ENCODE measurements around the gene PTRHD1. TPM values are rescaled to one million over a fixed set of nuclear protein-coding genes. Genes with fewer than 3 reads are reported as not detected.

Gene PTRHD1
- total RNA-seq, 2 donors from 2014 or later = 45.0 to 48.3 TPM

DNA sequence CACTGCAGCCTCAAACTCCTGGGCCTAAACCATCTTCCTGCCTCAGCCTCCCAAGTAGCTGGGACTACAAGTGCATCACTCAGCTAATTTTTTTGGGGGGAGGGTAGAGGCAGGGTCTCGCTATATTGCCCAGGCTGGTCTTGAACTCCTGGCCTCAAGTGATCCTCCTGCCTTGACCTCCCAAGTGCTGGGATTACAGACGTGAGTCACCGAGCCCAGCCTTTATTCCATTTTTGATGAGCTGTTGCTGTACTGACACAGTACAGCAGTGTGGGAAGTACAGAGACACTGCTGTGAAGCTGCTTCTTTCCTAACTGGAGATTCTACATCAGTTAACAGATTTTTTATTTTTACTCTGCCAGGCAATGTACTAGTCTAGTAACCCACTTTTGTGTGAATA, 18.8 kb downstream of the PTRHD1 start:
- intact Hi-C loops (cut with DNase I, micrococcal nuclease) = no loop called here
- no peak for ATAC-seq
- DNase-seq = no peak

DNA sequence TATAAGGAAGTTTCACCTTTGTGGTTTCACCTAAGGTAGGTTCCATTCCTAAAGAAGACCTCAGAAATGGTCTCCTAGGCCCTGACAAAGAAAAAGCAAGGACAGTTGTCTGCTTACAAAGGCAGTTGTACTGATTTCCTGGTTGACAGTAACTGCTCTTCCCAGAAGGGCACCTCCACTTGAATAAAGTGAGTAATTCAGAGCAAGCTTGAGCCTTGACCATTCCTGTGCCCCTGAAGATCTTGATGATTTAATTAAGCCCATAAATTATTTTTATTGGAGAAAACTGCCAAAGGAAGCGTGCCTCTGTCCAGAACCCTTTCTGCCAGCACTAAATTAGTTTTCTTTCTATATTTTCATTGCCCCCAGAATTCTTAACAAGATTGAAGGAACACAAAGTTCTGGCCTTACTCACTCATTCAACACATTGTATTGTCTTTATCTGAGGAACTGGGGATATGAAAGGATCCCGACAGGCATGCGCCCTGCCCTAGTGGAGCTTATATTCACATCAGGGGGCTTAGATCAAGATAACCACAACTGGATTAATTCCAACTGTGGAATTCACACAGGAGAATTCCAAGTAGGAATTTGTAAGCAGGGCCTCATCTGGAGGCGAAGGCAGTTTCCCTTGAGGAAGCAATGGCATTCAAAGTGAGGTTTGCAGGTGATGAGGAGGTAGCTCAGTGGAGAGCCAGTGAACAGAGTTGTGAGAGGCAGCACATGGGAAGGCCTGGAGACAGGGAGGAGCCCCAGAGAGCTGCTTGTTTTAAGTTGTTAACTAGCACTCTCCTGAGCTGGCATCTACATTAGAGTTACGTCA, 21.2 kb downstream of the PTRHD1 start:
- ATAC-seq (no peak), DNase-seq (no peak)
- intact Hi-C loops (cut with DNase I, micrococcal nuclease) = no loop called here

DNA sequence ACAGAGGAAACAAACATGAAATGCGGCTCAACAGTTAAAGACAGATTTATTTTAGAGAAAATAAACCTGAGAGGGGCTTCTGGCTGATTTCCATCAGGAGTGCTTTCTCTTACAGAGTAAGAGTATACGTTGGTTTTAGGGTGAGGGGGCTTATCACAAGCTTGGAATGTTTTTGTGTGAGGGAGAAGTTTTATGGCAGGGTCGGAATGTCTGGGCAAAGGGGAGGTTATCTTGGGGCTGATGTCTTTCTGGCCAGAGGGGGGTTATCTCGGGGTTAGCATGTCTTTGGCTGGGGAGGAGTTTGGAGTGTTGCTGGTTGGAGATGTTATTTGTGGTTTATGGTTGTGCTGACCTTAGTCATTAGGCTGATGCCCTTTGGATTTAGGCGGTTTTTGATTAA, 22.1 kb downstream of the PTRHD1 start:
- intact Hi-C loops (cut with DNase I, micrococcal nuclease) = no loop called here
- ATAC-seq (no peak), DNase-seq (no peak)

DNA sequence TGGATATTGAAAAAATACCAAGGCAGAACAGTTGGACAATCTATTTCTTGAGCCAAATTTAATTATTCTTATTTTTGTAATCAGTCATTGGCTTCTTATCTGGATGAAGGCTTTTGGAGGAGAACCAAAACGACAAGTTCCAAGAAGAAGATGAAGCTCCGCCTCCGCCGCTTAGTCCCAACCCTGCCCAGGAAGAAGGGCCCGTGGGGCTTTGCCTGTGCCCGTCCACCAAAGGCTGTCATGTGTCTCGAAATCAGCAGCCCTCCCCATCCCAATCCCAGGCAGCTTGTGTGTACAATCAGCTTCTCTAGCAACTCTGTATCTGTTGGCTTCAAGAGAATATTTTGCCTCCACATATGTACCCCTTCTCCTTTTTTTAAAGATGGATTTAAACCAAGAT, 24.6 kb downstream of the PTRHD1 start:
- ATAC-seq (no peak), DNase-seq (no peak)
- intact Hi-C loops (cut with DNase I, micrococcal nuclease) = no loop called here

DNA sequence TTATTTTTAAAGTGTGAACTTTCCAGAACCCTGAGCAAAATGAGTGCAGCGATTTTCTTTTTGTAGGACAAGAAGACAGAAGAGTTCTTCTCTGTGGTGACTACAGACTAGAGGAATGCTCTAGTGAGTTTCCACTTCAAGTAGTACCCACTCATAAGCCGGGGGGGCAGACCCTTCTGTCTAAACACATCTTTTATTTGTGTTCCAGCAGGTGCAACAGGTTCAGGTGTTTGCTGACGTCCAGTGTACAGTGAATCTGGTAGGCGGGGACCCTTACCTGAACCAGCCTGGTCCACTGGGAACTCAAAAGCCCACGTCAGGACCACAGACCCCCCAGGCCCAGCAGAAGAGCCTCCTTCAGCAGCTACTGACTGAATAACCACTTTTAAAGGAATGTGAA, 25.2 kb downstream of the PTRHD1 start:
- intact Hi-C loops (cut with DNase I, micrococcal nuclease) = no loop called here
- no peak for ATAC-seq
- no peak for DNase-seq

DNA sequence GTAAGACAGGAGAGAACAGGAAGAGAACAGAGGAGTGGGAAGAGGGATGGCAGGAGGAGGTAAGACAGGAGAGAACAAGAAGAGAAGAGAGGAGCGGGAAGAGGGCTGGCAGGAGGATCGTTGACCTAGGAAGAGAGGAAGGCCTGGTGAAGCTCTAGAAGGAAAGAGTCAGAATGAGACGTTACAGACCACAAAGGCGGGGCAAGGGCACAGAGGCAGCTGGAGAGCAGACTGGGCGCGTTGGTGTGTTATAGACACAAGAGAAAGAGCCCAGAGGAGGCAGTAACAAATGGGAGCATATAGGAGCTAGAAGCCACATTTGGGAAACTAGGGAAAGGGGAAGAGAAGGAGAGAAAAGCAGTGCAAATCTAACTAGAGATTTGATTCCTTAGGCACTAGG, 26.6 kb downstream of the PTRHD1 start:
- intact Hi-C loops (cut with DNase I, micrococcal nuclease) = no loop called here
- no peak for DNase-seq
- ATAC-seq = peak; percentile 56

DNA sequence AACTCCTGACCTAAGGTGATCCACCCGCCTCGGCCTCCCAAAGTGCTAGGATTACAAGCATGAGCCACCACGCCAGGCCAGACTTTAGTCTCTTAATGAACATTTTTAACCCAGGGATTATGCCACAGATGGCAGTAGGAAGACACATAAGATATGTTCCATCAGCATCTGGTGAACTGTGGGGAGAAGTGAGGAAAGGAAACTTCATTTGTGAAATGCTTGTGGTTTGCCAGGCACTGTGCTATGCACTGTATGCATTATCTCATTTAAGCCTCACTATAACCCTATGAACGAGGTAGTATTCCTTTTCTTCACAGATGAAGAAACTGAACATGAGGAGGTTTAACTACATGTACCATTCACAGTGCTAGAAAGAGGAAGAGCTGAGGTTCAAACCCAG, 29.3 kb downstream of the PTRHD1 start:
- intact Hi-C loops (cut with DNase I, micrococcal nuclease) = no loop called here
- DNase-seq (no peak), ATAC-seq (no peak)

DNA sequence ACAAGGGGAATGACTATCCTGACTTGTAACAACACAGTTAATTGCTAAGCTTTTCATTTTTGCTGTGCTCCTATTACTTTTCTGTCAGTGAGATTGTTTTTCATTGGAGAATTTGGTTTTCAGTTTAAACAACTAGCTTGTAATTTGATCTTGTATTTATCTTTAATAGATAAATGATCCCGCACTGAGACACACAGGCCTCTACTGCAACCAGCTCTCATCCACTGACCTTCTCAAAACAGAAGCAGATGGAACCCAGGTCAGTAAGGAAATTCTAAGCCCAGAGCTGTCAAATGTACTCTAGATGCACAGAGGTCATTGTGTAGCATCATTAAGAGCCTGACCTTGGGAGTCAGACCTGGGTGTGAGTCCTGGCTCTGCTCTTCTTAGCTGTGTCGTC, 30.7 kb downstream of the PTRHD1 start:
- intact Hi-C loops (cut with DNase I, micrococcal nuclease) = no loop called here
- ATAC-seq = no peak
- DNase-seq = no peak

DNA sequence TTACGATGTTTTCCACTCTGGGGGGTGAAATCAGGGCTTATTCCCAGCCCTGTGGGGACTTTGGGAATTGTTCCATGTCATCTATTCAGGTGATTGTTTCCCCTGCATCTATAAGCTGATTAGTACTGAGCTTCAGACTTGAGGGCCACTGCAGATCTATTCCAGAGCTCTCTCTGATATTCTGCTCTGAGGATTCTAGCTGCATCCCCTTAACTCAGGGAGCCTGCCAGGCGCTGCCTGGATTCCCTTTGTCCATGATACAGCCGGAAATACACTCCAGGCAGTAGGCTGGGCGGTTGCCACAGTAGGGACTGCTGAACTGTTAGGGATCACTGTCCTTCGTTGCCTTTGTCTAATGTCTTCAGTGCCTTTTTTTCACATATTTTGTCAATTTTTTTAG, 31.3 kb downstream of the PTRHD1 start:
- intact Hi-C loops (cut with DNase I, micrococcal nuclease) = no loop called here
- no peak for DNase-seq
- no peak for ATAC-seq

DNA sequence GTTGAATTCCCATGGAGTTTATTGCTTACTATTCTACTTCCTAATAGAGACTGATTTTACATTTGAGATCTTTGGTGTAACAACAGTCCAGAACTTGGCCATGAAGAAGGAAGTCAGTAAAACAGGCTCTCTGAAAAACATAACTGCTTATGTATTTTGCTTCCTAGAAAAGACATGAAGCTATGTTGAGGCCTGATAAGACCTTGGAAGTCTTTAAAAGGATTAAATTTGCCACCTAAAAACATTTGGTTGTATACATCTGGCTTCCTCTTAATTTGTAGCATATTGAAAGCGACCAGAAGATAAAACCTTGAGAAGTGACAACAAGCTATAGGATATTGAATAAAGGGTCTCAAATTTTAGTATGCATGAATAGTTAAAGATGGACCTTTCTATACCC, 36.4 kb downstream of the PTRHD1 start:
- DNase-seq (no peak), ATAC-seq (no peak)
- intact Hi-C loops (cut with DNase I, micrococcal nuclease) = no loop called here

DNA sequence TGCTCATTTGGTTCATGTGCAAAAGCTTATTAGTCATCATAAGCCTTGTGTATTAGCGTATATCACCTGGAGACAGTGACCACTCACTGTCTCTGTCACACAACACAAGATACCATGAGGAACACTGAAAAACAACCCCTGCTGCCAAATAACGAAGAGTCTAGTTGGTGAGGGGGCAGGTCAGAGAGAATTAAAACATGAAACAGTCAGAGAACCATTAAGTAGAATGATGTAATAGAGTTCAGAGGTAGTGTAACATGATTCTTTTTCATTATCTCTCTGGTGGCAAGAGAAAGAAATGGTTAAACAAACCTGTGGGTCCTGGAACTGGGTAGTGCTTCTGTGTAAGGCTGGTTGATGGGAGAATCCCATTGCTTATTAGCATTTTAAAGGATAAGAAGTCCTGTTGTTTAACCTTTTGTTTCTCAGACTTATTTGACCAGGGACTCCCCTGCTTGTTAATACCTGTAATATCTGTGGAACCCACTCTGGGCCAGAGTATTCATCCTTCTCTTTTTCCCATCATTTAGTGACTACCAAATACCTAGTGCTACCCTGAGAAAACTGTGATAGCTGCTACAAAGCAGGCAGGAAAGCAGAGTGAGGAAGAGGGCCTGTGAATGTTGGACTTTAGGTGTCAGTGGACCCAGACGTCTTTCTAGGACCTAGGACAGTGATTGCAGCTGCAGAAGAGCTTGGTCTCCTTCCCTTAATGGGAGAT, 38.0 kb downstream of the PTRHD1 start:
- intact Hi-C loops (cut with DNase I, micrococcal nuclease) = no loop called here

DNA sequence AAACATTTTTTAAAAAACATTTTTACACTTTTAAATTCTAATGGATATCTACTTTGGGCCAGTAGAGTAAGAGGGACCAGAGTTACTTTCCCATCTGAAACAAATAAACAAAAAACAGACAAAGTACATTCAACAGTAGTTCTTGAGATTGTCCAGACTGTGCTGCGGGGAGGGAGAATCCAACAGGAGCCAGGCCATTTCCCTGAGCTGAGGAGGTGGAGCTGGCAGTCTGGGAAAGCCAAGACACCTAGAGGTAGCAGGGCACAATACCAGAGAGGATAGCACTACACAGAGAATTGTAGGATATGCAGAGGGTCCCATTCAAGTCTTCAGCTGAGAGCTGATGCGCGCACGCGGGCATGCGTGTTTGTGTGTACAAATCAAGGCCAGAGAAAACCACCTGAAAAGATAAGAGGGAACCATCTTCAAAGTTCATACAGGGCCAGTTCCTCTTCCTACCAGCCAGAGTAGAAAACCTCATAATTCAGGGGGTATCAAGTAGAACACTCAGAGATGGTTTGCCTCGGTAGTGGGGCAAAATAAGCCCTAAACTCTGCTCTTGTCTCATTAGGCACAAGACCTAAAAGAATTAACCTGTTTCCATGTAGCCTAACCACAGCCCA, 44.0 kb downstream of the PTRHD1 start:
- DNase-seq (no peak), ATAC-seq (no peak)
- intact Hi-C loops (cut with DNase I, micrococcal nuclease) = no loop called here

More for the DNA sequence above, 38.0 kb downstream of the PTRHD1 start:
- DNase-seq (no peak), ATAC-seq (no peak)

DNA sequence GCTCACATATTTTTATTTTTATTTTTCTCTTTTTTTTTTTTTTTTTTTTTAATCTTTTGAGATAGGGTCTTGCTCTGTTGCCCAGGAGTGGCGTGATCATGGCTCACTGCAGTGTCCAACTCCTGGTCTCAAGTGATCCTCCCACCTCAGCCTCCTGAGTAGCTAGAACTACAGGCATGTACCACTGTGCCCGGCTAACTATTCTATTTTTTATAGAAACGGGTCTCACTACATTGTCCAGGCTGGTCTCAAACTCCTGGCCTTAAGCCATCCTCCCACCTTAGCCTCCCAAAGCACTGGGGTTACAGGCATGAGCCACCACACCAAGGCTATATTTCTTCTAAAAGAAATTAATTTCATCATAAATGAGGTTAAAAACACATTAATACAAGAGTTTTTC, 45.9 kb downstream of the PTRHD1 start:
- ATAC-seq (no peak), DNase-seq (no peak)
- intact Hi-C loops (cut with DNase I, micrococcal nuclease) = no loop called here

DNA sequence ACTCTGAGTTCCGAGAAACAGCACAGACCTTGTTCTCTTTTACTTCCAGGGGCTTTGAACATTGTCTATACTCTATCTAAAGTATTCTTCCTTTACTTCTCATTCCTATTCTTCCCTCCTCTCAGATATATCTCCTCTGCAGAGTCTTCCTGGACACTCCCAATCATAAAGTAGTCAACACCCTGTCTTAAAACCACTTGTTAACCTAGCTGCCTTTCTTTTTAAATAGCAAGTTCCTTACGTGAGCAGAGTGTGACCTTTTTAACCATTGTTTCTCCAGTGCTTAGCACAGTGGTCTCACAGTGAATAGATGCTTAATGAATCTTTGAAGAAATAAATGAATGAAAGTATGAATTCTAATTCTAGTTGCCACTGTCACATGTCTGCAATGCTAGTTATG, 47.4 kb downstream of the PTRHD1 start:
- intact Hi-C loops (cut with DNase I, micrococcal nuclease) = no loop called here
- ATAC-seq (peak; percentile 99), DNase-seq (no peak)

DNA sequence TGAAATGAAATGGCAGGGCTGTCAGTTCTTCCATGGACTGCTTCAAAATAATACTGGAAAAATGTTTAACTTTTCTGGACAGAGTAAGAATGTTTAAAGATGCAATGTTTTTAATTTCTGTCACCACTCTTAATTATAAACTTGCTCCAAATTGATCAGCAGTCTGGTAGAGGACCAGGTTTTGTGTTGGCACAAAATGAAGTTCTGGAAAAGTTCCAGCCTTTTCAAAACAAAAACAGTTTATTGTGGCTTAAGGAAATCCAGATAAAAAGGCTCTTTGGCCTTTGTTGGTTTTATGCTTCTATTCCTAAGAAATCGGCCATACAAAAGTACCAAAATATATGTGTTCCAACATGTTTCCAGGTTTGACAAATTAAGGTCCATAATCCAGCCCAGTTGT, 48.8 kb downstream of the PTRHD1 start:
- ATAC-seq (no peak), DNase-seq (no peak)
- intact Hi-C loops (cut with DNase I, micrococcal nuclease) = no loop called here

DNA sequence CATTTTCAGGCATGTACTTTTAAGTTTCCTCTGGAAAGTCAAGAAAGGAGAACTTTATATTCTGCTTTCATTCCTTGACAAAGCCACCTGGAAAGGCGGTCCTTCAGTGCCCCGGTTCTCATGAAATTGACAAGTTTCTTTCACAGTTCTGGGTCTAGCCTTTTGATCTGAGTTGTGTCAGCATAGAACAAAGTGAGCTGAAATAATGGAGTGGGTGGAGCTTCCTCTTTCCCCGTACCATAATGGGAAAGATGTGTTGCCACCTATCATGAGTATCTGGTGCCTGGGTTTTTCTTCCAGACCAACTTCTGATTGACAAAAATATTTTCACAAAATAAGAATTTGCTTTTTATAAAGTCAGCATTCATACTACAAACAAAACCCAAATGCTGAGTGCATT, 49.3 kb downstream of the PTRHD1 start:
- no peak for DNase-seq
- no peak for ATAC-seq
- intact Hi-C loops (cut with DNase I, micrococcal nuclease) = no loop called here

DNA sequence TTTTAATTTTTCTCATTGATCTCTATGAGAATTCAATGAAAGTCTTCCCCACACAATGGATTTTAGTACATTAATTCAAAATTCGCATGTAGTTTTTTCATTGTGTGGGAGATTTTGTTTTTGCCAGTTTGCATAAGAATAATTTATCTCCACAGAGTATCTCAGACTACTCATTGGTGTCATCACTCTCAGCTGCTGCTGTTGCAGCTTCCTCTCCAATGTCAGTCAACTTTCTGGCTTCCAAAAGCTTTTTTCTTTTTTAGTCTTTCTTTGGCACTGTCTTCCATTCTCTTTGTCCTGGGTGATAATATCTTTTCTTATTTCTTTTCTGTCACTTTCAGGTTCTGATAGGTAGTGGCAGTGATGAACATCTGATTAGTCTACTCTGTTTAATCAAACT, 50.5 kb downstream of the PTRHD1 start:
- intact Hi-C loops (cut with DNase I, micrococcal nuclease) = no loop called here
- no peak for ATAC-seq

DNA sequence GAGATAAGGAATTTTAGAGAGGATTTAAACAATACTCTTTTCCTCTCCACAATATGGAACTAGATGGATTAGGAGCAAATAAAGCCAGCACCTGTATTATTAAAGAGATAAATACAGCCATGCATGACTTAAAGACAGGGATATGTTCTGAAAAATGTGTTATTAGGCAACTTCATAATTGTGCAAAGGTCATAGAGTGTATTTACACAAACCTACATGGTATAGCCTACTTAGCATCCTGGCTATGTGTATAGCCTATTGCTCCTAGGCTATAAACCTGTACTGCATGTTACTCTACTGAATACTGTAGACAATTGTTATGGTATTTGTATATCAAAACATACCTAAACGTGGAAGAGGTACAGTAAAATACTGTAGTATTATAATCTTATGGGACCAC, 53.0 kb downstream of the PTRHD1 start:
- no peak for ATAC-seq
- intact Hi-C loops (cut with DNase I, micrococcal nuclease) = no loop called here
- DNase-seq = no peak

More for the DNA sequence above, 50.5 kb downstream of the PTRHD1 start:
- DNase-seq = no peak

All from left colon (tissue), 2 donors.